Esophagus muscularis mucosa (tissue), 4 donors: ENCODE results near the gene FOXJ1. TPM values are rescaled to one million over a fixed set of nuclear protein-coding genes. Genes with fewer than 3 reads are reported as not detected.
A peak's percentile ranks its signal among the peaks of the same experiment; 100 is the strongest.
"Not testable (repeated sequence)": the region's sequence is repeated elsewhere in the genome, so short reads cannot be mapped to it uniquely, and the experiment has no call there.

Experiments
- DNase-seq: peaks from one replicate; pipeline ENCODE4 v3.0.0-alpha.2; 2017; ENCODE audit errors: extremely low spot score
- H3K27ac ChIP-seq, 4 donors: fragments of 200-600 bp; sonication (generic); replicated peaks in 1 of 4; 1 replicate in 3 of 4; 2 replicates in 1 of 4; pipeline ENCODE4 v1.5.1; 2016 to 2019; ENCODE audit warnings: mild to moderate bottlenecking in 1 of 4
- H3K27me3 ChIP-seq, 4 donors: fragments of 200-600 bp; sonication (generic); one replicate each; pipeline versions ENCODE4 v1.5.1 to v1.6.0; 2016 to 2019
- H3K36me3 ChIP-seq, 4 donors: fragments of 200-600 bp; sonication (generic); one replicate each; pipeline ENCODE4 v1.5.1; 2016 to 2019
- H3K4me1 ChIP-seq, 4 donors: fragments of 200-600 bp; sonication (generic); one replicate each; pipeline ENCODE4 v1.5.1; 2016 to 2019
- H3K4me3 ChIP-seq, 4 donors: fragments of 200-600 bp; sonication (generic); 1 replicate in 2 of 4; 2 replicates in 2 of 4; pipeline ENCODE4 v1.5.1; 2016 to 2019; ENCODE audit warnings: mild to moderate bottlenecking in 4 of 4, moderate library complexity in 1 of 4
- H3K9me3 ChIP-seq, 4 donors: fragments of 200-600 bp; sonication (generic); 1 replicate in 3 of 4; 2 replicates in 1 of 4; pipeline ENCODE4 v1.5.1; 2016 to 2019
- CTCF ChIP-seq, 3 experiments: fragments of 200-600 bp in 2 of 3; fragments of 450-650 bp in 1 of 3; sonication (generic) in 2 of 3; IDR thresholded peaks; one replicate each; pipeline ENCODE4 v1.5.1; 2017 to 2019; ENCODE audit warnings: antibody characterized with exemption in 3 of 3, mild to moderate bottlenecking in 2 of 3, moderate library complexity in 1 of 3
- EP300 ChIP-seq: sonication (generic); formaldehyde crosslinking; IDR thresholded peaks from one replicate; pipeline ENCODE4 v1.6.1; 2017; ENCODE audit warnings: antibody characterized with exemption
- POLR2A ChIP-seq: fragments of 450-650 bp; IDR thresholded peaks from one replicate; pipeline ENCODE4 v1.6.1; 2017; ENCODE audit warnings: antibody characterized with exemption, moderate library complexity, mild to moderate bottlenecking, low read depth
- POLR2AphosphoS5 ChIP-seq, 2 donors: sonication (generic); formaldehyde crosslinking; IDR thresholded peaks; one replicate each; pipeline ENCODE4 v1.6.1; 2017; ENCODE audit warnings: antibody characterized with exemption in 2 of 2
- WGBS: methylation state at CpG from one replicate; pipeline ENCODE4 v1.1.5; 2018; 5-methylcytosine and 5-hydroxymethylcytosine counted together
- intact Hi-C: fragments of 100-400 bp; cut with DNase I; formaldehyde crosslinking; loops from one replicate; pipeline ENCODE4 v1.15.1; 2023
- total RNA-seq, 4 donors: library from RNA; depleted of rRNA; stranded (reverse); fragments of >200 nt; gene quantifications; one replicate each; pipeline versions ENCODE4 v1.1.0 to v1.2.1, GENCODE V29; 2016

FOXJ1 gene
- under 1 TPM in 1 of 4 donors, not detected in 3; 0.32 TPM for total RNA-seq

GRCh38 chr17:76141212-76142038 is at the start of gene FOXJ1:
FOXJ1 (minus strand) TSS chr17:76141245; CDS start chr17:76140395, 850 bp downstream.
- intact Hi-C loops = no loop called here
- Histone ChIP-seq H3K9me3 (no peaks in the 10 kb centered on the region), H3K4me1 (peaks cover 35 to 51% (median 45%) of the 10 kb centered on the region in 4 donors), H3K27me3 (peaks cover 0 to 47% (median 41%) of the 10 kb centered on the region in 4 donors), H3K36me3 (no peaks in the 10 kb centered on the region), H3K27ac (peak within 1 kb of the TSS in 1 of 4 donors; percentile 33), H3K4me3 (peak within 1 kb of the TSS; percentile 52 to 67 (median 58))
- DNase-seq = peak; percentile 94
- 29% methylated on average over 16 of the region's 59 CpGs for WGBS
- TF ChIP-seq POLR2A (no peak), POLR2AphosphoS5 (IDR thresholded peaks at IDR 0.05) (peak in 1 of 2 donors; percentile 38)

DNA sequence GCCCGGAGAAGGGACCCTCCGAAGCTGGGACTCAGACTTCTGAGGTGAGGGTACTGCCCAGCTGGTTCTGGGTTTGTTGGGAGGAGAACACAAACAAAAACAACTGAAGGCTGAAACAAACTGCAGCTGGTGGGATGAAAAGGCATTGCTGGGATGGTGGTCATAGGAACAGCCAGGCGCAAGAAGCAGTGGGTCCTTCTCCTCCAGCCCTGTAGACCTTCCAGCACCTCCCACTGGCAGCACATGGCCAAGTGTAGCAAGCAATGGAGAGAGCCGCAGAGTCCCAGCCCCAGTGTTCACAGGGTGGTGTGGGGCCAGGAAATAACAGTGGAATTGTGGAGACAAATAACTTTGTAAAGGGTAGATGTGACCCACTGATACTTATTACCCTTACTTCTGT is 48.7 kb upstream of the FOXJ1 start:
- no peaks in the 10 kb centered on the region for H3K9me3 ChIP-seq
- no peak for DNase-seq

DNA sequence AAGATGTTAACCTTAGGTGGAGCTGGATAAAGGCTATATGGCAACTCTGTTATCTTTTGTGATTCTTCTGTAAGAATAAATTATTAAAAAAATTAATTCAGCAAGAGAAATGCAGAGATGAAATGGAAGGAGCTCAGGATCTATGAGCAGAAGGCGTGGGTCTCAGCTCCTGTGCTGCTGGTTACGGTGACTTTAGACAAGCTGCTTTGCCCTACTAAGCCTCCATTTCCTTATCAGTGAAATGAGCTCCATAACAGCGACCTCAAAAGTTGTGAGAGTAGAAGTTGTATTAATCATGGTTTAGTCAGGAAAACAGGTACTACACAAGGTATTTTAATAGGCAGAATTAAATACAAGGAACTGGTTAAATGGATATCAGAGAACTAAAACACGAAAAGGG is 48.2 kb upstream of the FOXJ1 start:
- intact Hi-C loops = no loop called here
- Histone ChIP-seq H3K9me3 (no peaks in the 10 kb centered on the region), H3K4me3 (no peak overlapping the region), H3K4me1 (no peaks in the 10 kb centered on the region), H3K27ac (no peak overlapping the region), H3K27me3 (peaks cover 0 to 4% (median 0%) of the 10 kb centered on the region in 4 donors), H3K36me3 (no peaks in the 10 kb centered on the region)
- TF ChIP-seq EP300 (no peak), CTCF (IDR thresholded peaks at IDR 0.05) (no peak), POLR2AphosphoS5 (IDR thresholded peaks at IDR 0.05) (no peak), POLR2A (no peak)
- WGBS = 80% methylated on average over 4 of the region's 4 CpGs
- DNase-seq = no peak

More for the DNA sequence above, 48.7 kb upstream of the FOXJ1 start:
- WGBS = 90% methylated on average over 4 of the region's 4 CpGs
- intact Hi-C loops = no loop called here
- H3K36me3 ChIP-seq = no peaks in the 10 kb centered on the region
- H3K4me3 ChIP-seq = no peak overlapping the region
- no peaks in the 10 kb centered on the region for H3K4me1 ChIP-seq
- TF ChIP-seq POLR2AphosphoS5 (IDR thresholded peaks at IDR 0.05) (no peak), POLR2A (no peak), CTCF (IDR thresholded peaks at IDR 0.05) (no peak), EP300 (no peak)
- no peak overlapping the region for H3K27ac ChIP-seq
- peaks cover 0 to 4% (median 0%) of the 10 kb centered on the region in 4 donors for H3K27me3 ChIP-seq

GRCh38 chr17:76188213-76189016 is 47.4 kb upstream of the FOXJ1 start:
- H3K4me1 ChIP-seq = no peaks in the 10 kb centered on the region
- intact Hi-C loops = no loop called here
- H3K4me3 ChIP-seq = no peak overlapping the region
- TF ChIP-seq CTCF (IDR thresholded peaks at IDR 0.05) (no peak), POLR2A (no peak), POLR2AphosphoS5 (IDR thresholded peaks at IDR 0.05) (no peak), EP300 (no peak)
- H3K27me3 ChIP-seq = peaks cover 0 to 4% (median 0%) of the 10 kb centered on the region in 4 donors
- no peaks in the 10 kb centered on the region for H3K36me3 ChIP-seq
- no peak overlapping the region for H3K27ac ChIP-seq
- no peaks in the 10 kb centered on the region for H3K9me3 ChIP-seq
- 82% methylated on average over 4 of the region's 4 CpGs for WGBS
- no peak for DNase-seq

DNA sequence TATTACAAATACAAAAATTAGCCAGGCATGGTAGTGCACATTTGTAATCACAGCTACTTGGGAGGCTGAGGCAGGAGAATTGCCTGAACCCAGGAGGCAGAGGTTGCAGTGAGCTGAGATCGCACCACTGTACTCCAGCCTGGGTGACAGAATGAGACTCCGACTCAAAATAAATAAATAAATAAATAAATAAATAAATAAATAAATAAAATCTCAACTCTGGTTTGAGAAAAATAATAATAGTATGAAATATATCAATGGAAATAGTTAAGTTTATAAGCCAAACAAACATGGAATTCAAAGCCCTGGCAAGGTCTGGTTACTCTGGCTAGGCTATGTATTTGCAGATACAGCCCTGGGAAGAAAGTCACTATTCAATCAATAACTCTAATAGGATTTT is 45.7 kb upstream of the FOXJ1 start:
- H3K27ac ChIP-seq, intact Hi-C loops: not testable (repeated sequence)
- 100% methylated on average over 2 of the region's 2 CpGs for WGBS

More for the DNA sequence above, 45.7 kb upstream of the FOXJ1 start:
- not testable (repeated sequence) for H3K27me3 ChIP-seq, DNase-seq, H3K4me3 ChIP-seq, H3K9me3 ChIP-seq, H3K4me1 ChIP-seq, H3K36me3 ChIP-seq
